CD4-positive, alpha-beta T cell treated with Interleukin-2 at 100 ng/mL for 4 hours (primary cell): Measurements from ENCODE around the gene DRC3.
"Not testable (repeated sequence)": the region's sequence is repeated elsewhere in the genome, so short reads cannot be mapped to it uniquely, and the experiment has no call there.

ENCODE experiments used
- DNase-seq: peaks from one replicate; pipeline ENCODE4 v3.0.0-alpha.2; 2020; ENCODE audit warnings: low spot score

The DRC3 gene

GRCh38 chr17:17942846-17943245 lies 29.8 kb upstream of the DRC3 start:
- DNase-seq = no peak

DNA sequence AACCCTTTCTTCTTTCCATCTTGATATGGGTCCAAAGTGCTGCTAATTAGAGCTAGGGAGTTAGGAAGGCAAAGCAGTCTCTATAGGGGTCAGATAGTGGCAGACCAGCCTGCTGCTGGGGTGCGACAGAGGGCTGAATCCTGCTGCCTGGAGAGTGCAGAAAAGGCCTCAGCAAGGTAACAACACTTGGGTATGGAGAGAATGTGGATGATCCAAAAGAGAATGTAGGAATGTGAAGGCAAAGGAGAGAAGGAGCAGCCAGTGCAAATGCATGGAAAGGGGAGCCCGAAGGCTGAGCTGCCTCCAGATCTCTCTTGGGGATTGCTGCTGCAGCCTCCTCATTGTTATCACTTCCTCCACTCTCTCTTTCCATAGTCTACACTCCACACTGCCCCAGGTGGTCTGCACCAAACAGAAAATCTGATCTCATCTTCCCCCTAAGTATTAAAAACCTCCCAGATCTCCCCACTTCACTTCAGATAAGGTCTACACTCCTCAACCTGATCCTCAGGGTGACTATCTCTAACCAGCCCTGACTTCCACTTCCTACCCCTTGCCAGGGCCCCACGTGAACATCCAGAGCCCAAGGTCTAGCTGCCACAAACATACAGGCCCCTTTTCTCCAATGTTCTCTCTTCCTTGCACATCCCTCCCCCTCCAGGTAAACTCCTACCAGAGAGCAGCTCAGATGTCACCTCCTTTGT lies 29.2 kb upstream of the DRC3 start:
- DNase-seq = no peak

DNA sequence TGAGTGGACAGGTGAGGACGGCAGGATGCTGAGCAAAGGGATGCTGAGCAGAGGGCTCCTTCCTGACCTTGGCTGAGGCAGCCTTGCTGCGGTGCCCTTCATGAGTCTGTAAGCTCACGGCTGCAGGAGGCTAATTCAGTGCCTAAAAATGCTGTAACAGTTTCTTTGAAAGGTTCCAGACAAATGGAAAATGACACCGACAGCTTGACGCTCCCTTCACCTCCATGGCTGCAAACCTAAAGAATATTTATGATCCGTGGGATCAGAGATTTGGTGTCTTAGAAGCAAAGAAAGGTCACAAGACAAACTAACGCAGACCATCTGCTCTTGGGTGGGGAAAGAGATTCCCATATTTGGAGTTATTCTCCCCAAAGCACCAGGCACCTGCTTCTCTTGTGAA lies 28.4 kb upstream of the DRC3 start:
- DNase-seq = no peak

DNA sequence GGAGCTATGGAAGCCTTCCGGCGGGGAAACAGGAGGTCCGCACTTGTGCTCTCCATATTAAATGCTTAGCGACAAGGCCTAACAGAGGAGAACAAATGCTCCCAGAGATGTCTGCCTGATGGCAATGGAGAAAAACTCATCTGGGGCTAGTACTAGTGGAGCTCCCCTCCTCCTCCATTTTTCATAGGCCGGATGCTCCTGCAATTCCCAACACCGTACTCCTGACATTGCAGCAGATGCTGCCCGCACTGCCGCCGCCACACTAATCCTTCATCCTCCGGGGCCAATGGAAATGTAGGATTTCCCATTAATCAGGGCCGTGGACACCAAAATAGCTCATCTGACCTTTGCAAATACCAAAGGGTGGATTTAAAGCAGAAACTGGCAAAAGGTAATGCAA lies 27.9 kb upstream of the DRC3 start:
- DNase-seq = no peak

- no peak for DNase-seq
These were observed 26.6 kb upstream of the DRC3 start for GRCh38 chr17:17946093-17946492.

- no peak for DNase-seq
These were observed 25.4 kb upstream of the DRC3 start for GRCh38 chr17:17947309-17947708.

GRCh38 chr17:17947966-17948365 lies 24.7 kb upstream of the DRC3 start:
- no peak for DNase-seq

DNA sequence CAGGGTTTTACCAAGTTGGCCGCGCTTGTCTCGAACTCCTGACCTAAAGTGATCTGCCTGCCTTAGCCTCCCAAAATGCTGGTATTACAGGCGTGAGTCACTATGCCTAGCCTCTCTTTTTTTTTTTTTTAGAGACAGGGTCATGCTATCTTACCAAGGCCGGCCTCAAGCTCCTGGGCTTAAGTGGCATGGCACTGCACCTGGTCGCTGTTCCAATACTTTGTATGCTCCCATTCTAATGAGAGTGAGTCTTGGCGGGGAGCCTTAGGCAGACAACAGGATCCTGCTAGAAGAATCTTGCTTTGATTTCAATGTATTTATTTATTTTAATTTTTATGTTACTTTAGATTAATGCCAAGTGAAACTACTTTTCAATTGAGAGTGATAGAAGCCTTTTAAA lies 22.3 kb upstream of the DRC3 start:
- no peak for DNase-seq

GRCh38 chr17:17950806-17951205 lies 21.9 kb upstream of the DRC3 start:
- no peak for DNase-seq

DNA sequence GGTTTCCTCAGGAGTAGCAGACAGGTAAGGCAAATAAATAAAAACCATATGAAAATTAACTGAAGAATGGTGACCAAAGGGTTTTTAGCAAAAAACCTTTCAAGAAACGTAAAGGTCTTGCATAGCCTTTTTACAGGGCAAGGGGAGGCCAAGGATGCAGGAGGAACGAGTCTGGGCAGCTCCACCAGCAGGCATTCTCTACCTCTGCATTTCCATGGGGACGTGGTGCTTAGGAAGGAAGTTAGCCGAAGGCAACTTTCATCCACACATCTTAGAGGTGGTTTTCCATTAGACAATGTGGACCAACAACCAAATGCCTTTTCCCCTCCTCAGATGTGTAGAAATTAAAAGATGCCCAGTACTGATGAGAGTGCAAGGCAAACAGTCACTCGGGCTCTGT lies 21.1 kb upstream of the DRC3 start:
- DNase-seq = no peak

GRCh38 chr17:17952691-17953090 lies 20.0 kb upstream of the DRC3 start:
- no peak for DNase-seq

DNA sequence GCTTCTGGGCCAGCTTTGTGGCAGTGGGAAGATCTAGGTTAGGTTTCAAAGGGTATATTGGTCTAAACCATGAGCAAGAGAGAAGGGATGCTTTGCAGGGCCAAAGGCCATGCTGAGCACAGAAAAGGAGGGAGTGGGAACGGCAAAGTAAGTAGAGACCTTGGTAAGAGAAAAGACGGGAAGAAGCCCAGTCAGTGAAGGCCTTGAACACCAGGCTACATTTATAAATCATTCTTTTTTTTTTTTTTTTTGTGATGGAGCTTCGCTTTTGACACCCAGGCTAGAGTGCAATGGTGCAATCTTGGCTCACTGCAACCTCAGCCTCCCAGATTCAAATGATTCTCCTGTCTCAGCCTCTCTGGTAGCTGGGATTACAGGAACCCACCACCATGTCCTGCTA lies 18.6 kb upstream of the DRC3 start:
- DNase-seq = no peak

DNA sequence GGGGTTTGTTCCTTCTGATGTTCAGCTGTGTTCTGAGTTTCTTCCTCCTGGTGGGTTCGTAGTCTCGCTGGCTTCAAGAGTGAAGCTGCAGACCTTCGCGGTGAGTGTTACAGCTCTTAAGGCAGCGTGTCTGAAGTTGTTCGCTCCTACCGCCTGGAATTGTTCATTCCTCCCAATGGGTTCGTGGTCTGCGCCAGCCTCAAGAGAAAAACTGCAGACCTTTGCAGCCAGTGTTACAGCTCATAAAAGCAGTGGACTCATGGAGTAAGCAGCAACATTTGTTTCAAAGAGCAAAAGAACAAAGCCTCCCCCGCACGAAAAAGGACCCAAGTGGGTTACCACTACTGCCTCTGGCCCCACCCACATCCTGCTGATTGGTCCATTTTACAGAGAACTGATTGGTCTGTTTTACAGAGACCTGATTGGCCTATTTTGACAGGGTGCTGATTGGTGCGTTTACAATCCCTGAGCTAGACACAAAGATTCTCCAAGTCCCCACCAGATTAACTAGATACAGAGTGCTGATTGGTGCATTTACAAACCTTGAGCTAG lies 16.8 kb upstream of the DRC3 start:
- not testable (repeated sequence) for DNase-seq

- no peak for DNase-seq
These were observed 15.1 kb upstream of the DRC3 start for GRCh38 chr17:17957584-17957916.

GRCh38 chr17:17958982-17959381 lies 13.7 kb upstream of the DRC3 start:
- DNase-seq = no peak

- DNase-seq = peak; percentile 58
These were observed 12.9 kb upstream of the DRC3 start for GRCh38 chr17:17959520-17960361.

- no peak for DNase-seq
These were observed 12.1 kb upstream of the DRC3 start for GRCh38 chr17:17960500-17961030.

GRCh38 chr17:17963066-17963465 lies 9.6 kb upstream of the DRC3 start:
- no peak for DNase-seq

DNA sequence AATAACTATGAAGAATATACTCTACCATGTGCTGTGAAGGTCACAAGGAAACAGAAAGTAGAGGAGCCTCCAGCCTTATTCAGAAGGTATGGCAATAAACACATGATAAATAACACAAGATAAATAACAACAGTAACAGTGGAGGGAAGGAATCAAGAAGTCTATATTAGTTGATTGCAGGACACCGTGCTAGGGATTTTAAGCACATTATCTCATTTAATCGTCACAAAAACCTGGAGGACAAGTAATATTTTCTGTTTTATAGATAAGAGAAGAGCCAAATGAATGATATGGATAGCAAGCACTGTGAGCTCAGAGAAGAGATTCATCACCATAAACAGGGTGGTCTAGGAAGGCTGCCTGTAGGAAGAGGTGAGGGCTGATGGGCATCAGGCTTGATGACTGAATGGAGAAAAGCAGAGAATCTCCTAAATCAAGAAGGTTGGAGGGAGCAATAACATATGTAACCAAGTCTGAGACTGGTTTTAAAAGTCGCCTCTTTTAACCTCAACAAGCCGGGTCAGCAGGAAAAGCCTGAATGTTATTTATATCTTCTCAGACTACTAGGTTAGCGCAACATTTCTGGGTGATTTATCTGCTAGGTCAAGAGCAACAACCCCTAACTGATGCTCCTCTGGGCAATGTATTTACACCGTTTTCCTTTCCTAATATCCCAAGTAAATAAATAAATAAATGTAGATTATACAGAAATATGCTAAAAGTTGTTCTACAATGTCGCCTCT lies 8.8 kb upstream of the DRC3 start:
- no peak for DNase-seq

GRCh38 chr17:17964710-17965109 lies 8.0 kb upstream of the DRC3 start:
- DNase-seq = no peak

- DNase-seq = no peak
These were observed 7.4 kb upstream of the DRC3 start for GRCh38 chr17:17965152-17965721.

GRCh38 chr17:17966399-17966798 lies 6.3 kb upstream of the DRC3 start:
- no peak for DNase-seq
